Measurements from ENCODE around the gene RGS1.

The RGS1 gene

DNA sequence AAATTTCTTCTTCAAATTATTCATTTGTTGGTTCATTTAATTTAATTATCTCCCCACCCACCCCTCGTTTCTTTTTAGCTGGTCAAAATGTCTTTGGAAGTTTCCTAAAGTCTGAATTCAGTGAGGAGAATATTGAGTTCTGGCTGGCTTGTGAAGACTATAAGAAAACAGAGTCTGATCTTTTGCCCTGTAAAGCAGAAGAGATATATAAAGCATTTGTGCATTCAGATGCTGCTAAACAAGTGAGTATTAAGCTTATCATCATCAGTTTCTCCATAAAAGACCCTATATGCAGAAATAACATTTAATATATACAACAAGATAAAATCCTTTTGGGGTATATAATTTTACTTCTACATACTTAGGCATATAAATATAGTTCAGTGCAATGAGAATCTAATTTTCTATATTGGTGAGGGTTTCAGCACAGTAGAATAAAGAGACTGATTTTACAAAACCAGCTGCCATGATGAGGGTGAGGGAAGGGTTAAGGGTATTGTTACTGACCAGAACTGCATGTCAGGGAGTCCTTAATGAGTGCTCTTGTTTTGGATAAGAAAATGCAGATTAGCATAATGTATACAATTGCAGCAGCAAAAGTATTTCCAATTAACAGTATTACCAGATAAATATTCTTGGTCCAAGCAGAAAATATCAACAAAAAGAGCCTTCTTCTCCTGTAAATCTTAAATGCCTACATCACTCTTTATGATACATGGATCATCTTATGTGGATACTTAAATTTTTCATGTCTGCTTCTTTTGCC is 2.8 kb downstream of the RGS1 start:
- H3K27me3 ChIP-seq (ENCODE audit: control insufficient read depth in 3 of 3, insufficient read depth in 3 of 3, low read depth in 1 of 3, low read length in 3 of 3): no peaks in the 10 kb centered on the region

DNA sequence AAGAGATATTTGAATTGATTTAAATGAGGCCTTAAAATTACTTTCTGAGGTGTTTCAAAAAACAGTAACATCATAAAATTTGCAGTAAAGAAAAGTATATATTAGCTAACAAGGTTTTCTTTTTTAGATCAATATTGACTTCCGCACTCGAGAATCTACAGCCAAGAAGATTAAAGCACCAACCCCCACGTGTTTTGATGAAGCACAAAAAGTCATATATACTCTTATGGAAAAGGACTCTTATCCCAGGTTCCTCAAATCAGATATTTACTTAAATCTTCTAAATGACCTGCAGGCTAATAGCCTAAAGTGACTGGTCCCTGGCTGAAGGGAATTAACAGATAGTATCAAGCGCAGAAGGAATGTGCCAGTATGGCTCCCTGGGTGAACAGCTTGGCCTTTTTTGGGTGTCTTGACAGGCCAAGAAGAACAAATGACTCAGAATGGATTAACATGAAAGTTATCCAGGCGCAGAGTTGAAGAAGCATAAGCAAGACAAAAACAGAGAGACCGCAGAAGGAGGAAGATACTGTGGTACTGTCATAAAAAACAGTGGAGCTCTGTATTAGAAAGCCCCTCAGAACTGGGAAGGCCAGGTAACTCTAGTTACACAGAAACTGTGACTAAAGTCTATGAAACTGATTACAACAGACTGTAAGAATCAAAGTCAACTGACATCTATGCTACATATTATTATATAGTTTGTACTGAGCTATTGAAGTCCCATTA is 3.6 kb downstream of the RGS1 start:
- H3K4ac ChIP-seq (ENCODE audit: low read length): no peak overlapping the region

More for the DNA sequence above, 2.8 kb downstream of the RGS1 start:
- no peak for DNase-seq (ENCODE audit: low spot score)
- Histone ChIP-seq H4K91ac (ENCODE audit: low read depth, low read length, poor library complexity) (no peak overlapping the region), H3K14ac (ENCODE audit: low read length) (no peak overlapping the region), H3K9me3 (replicated peaks in 1 of 2; ENCODE audit: control insufficient read depth in 2 of 2, insufficient read depth in 1 of 2, low read depth in 1 of 2, low read length in 2 of 2) (no peaks in the 10 kb centered on the region), H2BK12ac (ENCODE audit: low read length) (no peak overlapping the region), H2AFZ (ENCODE audit: low read length) (no peak overlapping the region), H4K8ac (ENCODE audit: low read depth, low read length) (no peak overlapping the region), H3K4me1 (ENCODE audit: control insufficient read depth in 2 of 2, insufficient read depth in 1 of 2, low read depth in 1 of 2, low read length in 2 of 2) (peaks cover 0 to 4% of the 10 kb centered on the region in 2 donors), H3K4me3 (ENCODE audit: low read length in 2 of 2) (no peak overlapping the region), H3K4me2 (ENCODE audit: insufficient read depth, low read length, poor library complexity, severe bottlenecking) (no peak overlapping the region), H3K79me1 (ENCODE audit: low read depth, low read length) (no peaks in the 10 kb centered on the region), H2BK5ac (ENCODE audit: low read length) (no peak overlapping the region), H3K4ac (ENCODE audit: low read length) (no peak overlapping the region), H3K27ac (replicated peaks; ENCODE audit: low read length) (no peak overlapping the region), H2BK120ac (ENCODE audit: low read depth, low read length) (no peak overlapping the region), H2BK15ac (ENCODE audit: low read length) (no peak overlapping the region), H3K23ac (ENCODE audit: low read depth, low read length, poor library complexity) (no peak overlapping the region), H3K18ac (ENCODE audit: low read length) (no peak overlapping the region), H3K36me3 (replicated peaks in 1 of 2; ENCODE audit: control insufficient read depth in 2 of 2, insufficient read depth in 2 of 2, low read length in 2 of 2) (no peaks in the 10 kb centered on the region), H2AK5ac (ENCODE audit: low read depth, low read length) (no peak overlapping the region), H3K9ac (ENCODE audit: low read depth, low read length, poor library complexity) (no peak overlapping the region)
- whole genome bisulfite sequencing, 2 donors (ENCODE audit: extremely low coverage in 2 of 2, insufficient read length in 2 of 2, insufficient replicate concordance in 1 of 2): no CpG with 5 or more reads among the region's 1 CpG

DNA sequence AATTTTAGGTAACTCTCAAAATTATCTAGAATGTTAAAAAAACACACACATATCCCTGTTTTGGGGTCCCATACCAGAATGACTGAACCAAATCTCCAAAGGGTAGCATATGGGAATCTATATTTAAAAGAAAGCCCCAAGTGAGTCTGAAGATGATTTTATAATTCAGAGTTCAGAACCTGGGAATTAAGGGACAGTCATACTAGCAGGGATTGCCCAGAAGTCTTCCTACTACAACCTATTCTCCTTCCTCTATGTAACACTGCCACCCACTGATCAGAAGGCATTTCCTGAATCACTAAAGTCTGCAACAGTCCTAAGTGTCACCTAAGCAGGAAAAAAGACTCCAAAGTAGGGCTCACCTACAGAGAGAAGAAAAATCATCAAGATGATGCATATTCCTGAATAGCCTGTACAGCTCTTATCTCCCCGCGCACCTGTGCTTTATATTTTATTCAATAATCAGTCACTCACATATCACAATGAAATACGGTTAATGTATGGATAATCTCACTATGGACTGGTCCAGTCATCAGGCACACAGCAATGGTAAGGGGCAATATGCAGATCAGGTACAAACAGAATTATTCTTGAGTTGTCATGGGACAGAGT is 4.9 kb downstream of the RGS1 start:
- Histone ChIP-seq H2BK15ac (ENCODE audit: low read length) (no peak overlapping the region), H2BK5ac (ENCODE audit: low read length) (no peak overlapping the region), H3K27me3 (ENCODE audit: control insufficient read depth in 3 of 3, insufficient read depth in 3 of 3, low read depth in 1 of 3, low read length in 3 of 3) (no peaks in the 10 kb centered on the region), H3K36me3 (replicated peaks in 1 of 2; ENCODE audit: control insufficient read depth in 2 of 2, insufficient read depth in 2 of 2, low read length in 2 of 2) (no peaks in the 10 kb centered on the region), H4K91ac (ENCODE audit: low read depth, low read length, poor library complexity) (no peak overlapping the region), H2BK120ac (ENCODE audit: low read depth, low read length) (no peak overlapping the region), H2AFZ (ENCODE audit: low read length) (no peak overlapping the region), H3K4ac (ENCODE audit: low read length) (no peak overlapping the region), H3K9ac (ENCODE audit: low read depth, low read length, poor library complexity) (no peak overlapping the region), H3K23ac (ENCODE audit: low read depth, low read length, poor library complexity) (no peak overlapping the region), H2AK5ac (ENCODE audit: low read depth, low read length) (no peak overlapping the region), H3K14ac (ENCODE audit: low read length) (no peak overlapping the region), H4K8ac (ENCODE audit: low read depth, low read length) (no peak overlapping the region), H2BK12ac (ENCODE audit: low read length) (no peak overlapping the region), H3K4me3 (ENCODE audit: low read length in 2 of 2) (no peak overlapping the region), H3K79me1 (ENCODE audit: low read depth, low read length) (no peaks in the 10 kb centered on the region), H3K9me3 (replicated peaks in 1 of 2; ENCODE audit: control insufficient read depth in 2 of 2, insufficient read depth in 1 of 2, low read depth in 1 of 2, low read length in 2 of 2) (no peaks in the 10 kb centered on the region), H3K4me1 (ENCODE audit: control insufficient read depth in 2 of 2, insufficient read depth in 1 of 2, low read depth in 1 of 2, low read length in 2 of 2) (peaks cover 0 to 6% of the 10 kb centered on the region in 2 donors), H3K4me2 (ENCODE audit: insufficient read depth, low read length, poor library complexity, severe bottlenecking) (no peak overlapping the region), H3K27ac (replicated peaks; ENCODE audit: low read length) (no peak overlapping the region), H3K18ac (ENCODE audit: low read length) (no peak overlapping the region)
- WGBS, 2 donors (ENCODE audit: extremely low coverage in 2 of 2, insufficient read length in 2 of 2, insufficient replicate concordance in 1 of 2): no CpG with 5 or more reads among the region's 3 CpGs
- no peak for DNase-seq (ENCODE audit: low spot score)

More for the DNA sequence above, 3.6 kb downstream of the RGS1 start:
- H3K9ac ChIP-seq (ENCODE audit: low read depth, low read length, poor library complexity): no peak overlapping the region
- H3K4me1 ChIP-seq (ENCODE audit: control insufficient read depth in 2 of 2, insufficient read depth in 1 of 2, low read depth in 1 of 2, low read length in 2 of 2): peaks cover 0 to 2% of the 10 kb centered on the region in 2 donors
- H3K27ac ChIP-seq (replicated peaks; ENCODE audit: low read length): no peak overlapping the region
- H3K36me3 ChIP-seq (replicated peaks in 1 of 2; ENCODE audit: control insufficient read depth in 2 of 2, insufficient read depth in 2 of 2, low read length in 2 of 2): no peaks in the 10 kb centered on the region
- no peaks in the 10 kb centered on the region for H3K9me3 ChIP-seq (replicated peaks in 1 of 2; ENCODE audit: control insufficient read depth in 2 of 2, insufficient read depth in 1 of 2, low read depth in 1 of 2, low read length in 2 of 2)
- H2AK5ac ChIP-seq (ENCODE audit: low read depth, low read length): no peak overlapping the region
- H3K27me3 ChIP-seq (ENCODE audit: control insufficient read depth in 3 of 3, insufficient read depth in 3 of 3, low read depth in 1 of 3, low read length in 3 of 3): no peaks in the 10 kb centered on the region
- no peak overlapping the region for H3K14ac ChIP-seq (ENCODE audit: low read length)
- no peak overlapping the region for H4K8ac ChIP-seq (ENCODE audit: low read depth, low read length)
- H3K23ac ChIP-seq (ENCODE audit: low read depth, low read length, poor library complexity): no peak overlapping the region
- no peak overlapping the region for H2BK5ac ChIP-seq (ENCODE audit: low read length)
- WGBS, 2 donors (ENCODE audit: extremely low coverage in 2 of 2, insufficient read length in 2 of 2, insufficient replicate concordance in 1 of 2): no CpG with 5 or more reads among the region's 6 CpGs
- no peak overlapping the region for H3K18ac ChIP-seq (ENCODE audit: low read length)
- H3K4me3 ChIP-seq (ENCODE audit: low read length in 2 of 2): no peak overlapping the region
- no peak overlapping the region for H3K4me2 ChIP-seq (ENCODE audit: insufficient read depth, low read length, poor library complexity, severe bottlenecking)
- peak overlapping the region; percentile 51 for H2AFZ ChIP-seq (ENCODE audit: low read length)
- DNase-seq (ENCODE audit: low spot score): no peak
- H2BK15ac ChIP-seq (ENCODE audit: low read length): no peak overlapping the region
- H4K91ac ChIP-seq (ENCODE audit: low read depth, low read length, poor library complexity): no peak overlapping the region
- no peaks in the 10 kb centered on the region for H3K79me1 ChIP-seq (ENCODE audit: low read depth, low read length)
- no peak overlapping the region for H2BK120ac ChIP-seq (ENCODE audit: low read depth, low read length)
- H2BK12ac ChIP-seq (ENCODE audit: low read length): no peak overlapping the region
